Lower leg skin (tissue), 3 donors: ENCODE results near the gene RAB12.
"Not testable (repeated sequence)": the region's sequence is repeated elsewhere in the genome, so short reads cannot be mapped to it uniquely, and the experiment has no call there.

Experiments
- POLR2A ChIP-seq, 2 donors: fragments of 450-650 bp; IDR thresholded peaks; one replicate each; pipeline ENCODE4 v1.6.1; 2016 to 2017; ENCODE audit warnings: antibody characterized with exemption in 2 of 2, mild to moderate bottlenecking in 1 of 2, moderate library complexity in 1 of 2
- TF ChIP-seq, protein P1 (sequence below), 3 donors: fragments of 450-650 bp; IDR thresholded peaks; one replicate each; pipeline ENCODE4 v1.5.1; 2016; ENCODE audit warnings: antibody characterized with exemption in 3 of 3, mild to moderate bottlenecking in 3 of 3, moderate library complexity in 2 of 3

DNA sequence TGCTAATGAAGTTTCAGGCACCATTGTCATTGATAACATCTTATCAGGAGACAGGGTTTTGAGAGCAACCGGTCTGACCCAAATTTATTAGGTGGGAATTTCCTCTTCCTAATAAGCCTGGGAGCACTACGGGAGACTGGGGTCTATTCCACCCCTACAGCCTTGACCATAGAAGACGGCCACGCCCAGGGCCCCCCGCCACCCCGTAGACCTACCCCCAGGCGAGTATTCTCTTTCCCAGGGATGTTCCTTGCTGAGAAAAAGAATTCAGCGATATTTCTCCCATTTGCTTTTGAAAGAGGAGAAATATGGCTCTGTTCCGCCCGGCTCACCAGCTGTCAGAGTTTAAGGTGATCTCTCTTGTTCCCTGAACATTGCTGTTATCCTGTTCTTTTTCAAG lies 13.4 kb downstream of the RAB12 start:
- TF ChIP-seq, protein P1, sequence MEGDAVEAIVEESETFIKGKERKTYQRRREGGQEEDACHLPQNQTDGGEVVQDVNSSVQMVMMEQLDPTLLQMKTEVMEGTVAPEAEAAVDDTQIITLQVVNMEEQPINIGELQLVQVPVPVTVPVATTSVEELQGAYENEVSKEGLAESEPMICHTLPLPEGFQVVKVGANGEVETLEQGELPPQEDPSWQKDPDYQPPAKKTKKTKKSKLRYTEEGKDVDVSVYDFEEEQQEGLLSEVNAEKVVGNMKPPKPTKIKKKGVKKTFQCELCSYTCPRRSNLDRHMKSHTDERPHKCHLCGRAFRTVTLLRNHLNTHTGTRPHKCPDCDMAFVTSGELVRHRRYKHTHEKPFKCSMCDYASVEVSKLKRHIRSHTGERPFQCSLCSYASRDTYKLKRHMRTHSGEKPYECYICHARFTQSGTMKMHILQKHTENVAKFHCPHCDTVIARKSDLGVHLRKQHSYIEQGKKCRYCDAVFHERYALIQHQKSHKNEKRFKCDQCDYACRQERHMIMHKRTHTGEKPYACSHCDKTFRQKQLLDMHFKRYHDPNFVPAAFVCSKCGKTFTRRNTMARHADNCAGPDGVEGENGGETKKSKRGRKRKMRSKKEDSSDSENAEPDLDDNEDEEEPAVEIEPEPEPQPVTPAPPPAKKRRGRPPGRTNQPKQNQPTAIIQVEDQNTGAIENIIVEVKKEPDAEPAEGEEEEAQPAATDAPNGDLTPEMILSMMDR (IDR thresholded peaks at IDR 0.05): not testable (repeated sequence)
- not testable (repeated sequence) for TF ChIP-seq POLR2A (IDR thresholded peaks at IDR 0.05)
